T-helper 2 cell treated with Interferon-gamma antibody and Interleukin-4, amounts not matched to agents 5 μg/mL and 100 μg/mL, for 36 hours (primary cell): ENCODE data around the gene CAMK2N2.
"Not testable (repeated sequence)": the region's sequence is repeated elsewhere in the genome, so short reads cannot be mapped to it uniquely, and the experiment has no call there.

Source experiments
- DNase-seq: peaks from one replicate; pipeline ENCODE4 v3.0.0; 2021; ENCODE audit warnings: low spot score
- H3K27ac Mint-ChIP-seq: one replicate; pipeline ENCODE4 v1.8.0; 2021; ENCODE audit warnings: mild to moderate bottlenecking, mixed read lengths
- H3K27me3 Mint-ChIP-seq: one replicate; pipeline ENCODE4 v1.8.0; 2021; ENCODE audit warnings: low read depth, mixed read lengths
- H3K36me3 Mint-ChIP-seq: one replicate; pipeline ENCODE4 v1.8.0; 2021; ENCODE audit warnings: low read depth, mixed read lengths
- H3K4me1 Mint-ChIP-seq: one replicate; pipeline ENCODE4 v1.8.0; 2021; ENCODE audit warnings: low read depth, mixed read lengths
- H3K4me3 Mint-ChIP-seq: one replicate; pipeline ENCODE4 v1.8.0; 2022; ENCODE audit warnings: mild to moderate bottlenecking, moderate library complexity, mixed read lengths
- H3K9me3 Mint-ChIP-seq: one replicate; pipeline ENCODE4 v1.8.0; 2021; ENCODE audit warnings: mixed read lengths

Gene CAMK2N2

DNA sequence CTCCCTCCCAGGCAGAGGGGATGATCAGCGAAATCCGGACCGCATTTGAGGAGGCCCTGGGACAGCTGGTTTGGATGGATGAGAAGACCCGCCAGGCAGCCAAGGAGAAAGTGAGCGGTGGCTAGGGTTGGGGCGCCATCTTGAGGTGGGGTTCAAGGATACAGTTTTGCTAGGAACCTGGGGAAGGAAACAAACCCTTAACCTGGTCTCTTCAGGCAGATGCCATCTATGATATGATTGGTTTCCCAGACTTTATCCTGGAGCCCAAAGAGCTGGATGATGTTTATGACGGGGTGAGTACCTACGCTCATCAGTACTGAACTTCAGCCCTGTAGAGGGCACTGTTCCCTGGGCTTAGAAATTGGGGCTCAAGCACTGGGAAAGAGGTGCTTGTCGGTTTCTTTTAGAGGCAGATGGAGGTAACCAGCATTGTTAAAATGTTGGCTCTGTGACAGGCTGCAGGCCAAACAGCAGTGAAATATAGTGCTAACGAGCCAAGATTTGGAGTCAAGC lies 28.1 kb upstream of the CAMK2N2 start:
- Mint-ChIP-seq H3K27me3 (peaks cover 2% of the 10 kb centered on the region), H3K9me3 (no peaks in the 10 kb centered on the region), H3K36me3 (no peaks in the 10 kb centered on the region), H3K4me1 (peaks cover 4% of the 10 kb centered on the region), H3K27ac (peak overlapping the region; percentile 36), H3K4me3 (no peak overlapping the region)
- peak; percentile 44 for DNase-seq

DNA sequence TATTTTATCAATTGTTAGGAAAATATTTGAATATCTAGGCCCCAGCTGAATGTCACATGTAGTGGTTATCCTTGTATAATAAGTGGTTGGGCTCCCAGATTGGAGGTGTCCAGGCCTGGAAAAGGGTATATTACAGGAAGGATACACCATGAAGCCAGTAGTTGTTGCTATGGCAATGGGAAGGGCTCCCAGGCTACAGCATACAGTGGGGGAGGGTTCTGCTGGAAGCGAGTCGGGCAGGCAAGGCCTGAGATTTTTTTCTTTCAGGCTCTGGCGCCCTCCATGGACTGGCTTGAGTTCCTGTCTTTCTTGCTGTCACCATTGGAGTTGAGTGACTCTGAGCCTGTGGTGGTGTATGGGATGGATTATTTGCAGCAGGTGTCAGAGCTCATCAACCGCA lies 23.3 kb upstream of the CAMK2N2 start:
- H3K4me1 Mint-ChIP-seq: peaks cover 4% of the 10 kb centered on the region
- no peak overlapping the region for H3K27ac Mint-ChIP-seq
- H3K36me3 Mint-ChIP-seq: no peaks in the 10 kb centered on the region
- peak; percentile 8 for DNase-seq
- no peaks in the 10 kb centered on the region for H3K9me3 Mint-ChIP-seq
- no peak overlapping the region for H3K4me3 Mint-ChIP-seq
- peaks cover 5% of the 10 kb centered on the region for H3K27me3 Mint-ChIP-seq

DNA sequence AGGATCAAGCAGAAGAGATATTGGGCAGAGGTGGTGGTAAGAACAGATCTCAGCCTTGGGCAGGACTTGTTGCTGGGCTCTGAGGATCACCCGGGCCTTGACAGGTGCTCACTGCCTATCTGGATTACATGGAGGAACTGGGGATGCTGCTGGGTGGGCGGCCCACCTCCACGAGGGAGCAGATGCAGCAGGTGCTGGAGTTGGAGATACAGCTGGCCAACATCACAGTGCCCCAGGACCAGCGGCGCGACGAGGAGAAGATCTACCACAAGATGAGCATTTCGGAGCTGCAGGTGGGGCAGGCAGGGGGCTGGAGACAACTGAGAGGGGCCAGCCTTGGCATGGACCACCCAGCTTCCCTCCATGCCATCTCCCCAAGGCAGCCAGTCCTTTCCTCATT lies 22.3 kb upstream of the CAMK2N2 start:
- no peaks in the 10 kb centered on the region for H3K4me1 Mint-ChIP-seq
- peaks cover 10% of the 10 kb centered on the region for H3K27me3 Mint-ChIP-seq
- H3K27ac Mint-ChIP-seq: no peak overlapping the region
- H3K36me3 Mint-ChIP-seq: no peaks in the 10 kb centered on the region
- no peak overlapping the region for H3K4me3 Mint-ChIP-seq
- DNase-seq: no peak
- H3K9me3 Mint-ChIP-seq: no peaks in the 10 kb centered on the region

DNA sequence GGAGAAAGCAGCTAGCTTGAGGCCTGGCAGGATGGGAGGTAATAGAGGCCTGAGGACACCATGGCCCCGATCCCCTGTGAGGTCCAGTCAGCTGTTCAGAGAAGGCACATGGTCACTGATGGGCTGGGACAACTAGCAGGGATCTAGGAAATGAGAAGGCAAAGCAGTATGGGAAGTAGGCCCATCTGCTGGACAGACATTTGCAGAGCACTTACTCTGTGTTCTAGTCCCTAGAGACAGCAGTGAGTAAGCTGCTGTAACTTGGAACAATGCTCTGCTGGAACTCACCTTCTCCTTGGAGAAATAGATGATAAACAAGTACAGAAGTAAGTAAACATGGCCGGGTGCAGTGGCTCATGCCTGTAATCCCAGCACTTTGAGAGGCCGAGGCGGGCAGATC lies 21.6 kb upstream of the CAMK2N2 start:
- no peaks in the 10 kb centered on the region for H3K9me3 Mint-ChIP-seq
- H3K4me3 Mint-ChIP-seq: no peak overlapping the region
- H3K36me3 Mint-ChIP-seq: no peaks in the 10 kb centered on the region
- H3K27ac Mint-ChIP-seq: no peak overlapping the region
- H3K27me3 Mint-ChIP-seq: peaks cover 11% of the 10 kb centered on the region
- no peaks in the 10 kb centered on the region for H3K4me1 Mint-ChIP-seq
- DNase-seq: no peak

DNA sequence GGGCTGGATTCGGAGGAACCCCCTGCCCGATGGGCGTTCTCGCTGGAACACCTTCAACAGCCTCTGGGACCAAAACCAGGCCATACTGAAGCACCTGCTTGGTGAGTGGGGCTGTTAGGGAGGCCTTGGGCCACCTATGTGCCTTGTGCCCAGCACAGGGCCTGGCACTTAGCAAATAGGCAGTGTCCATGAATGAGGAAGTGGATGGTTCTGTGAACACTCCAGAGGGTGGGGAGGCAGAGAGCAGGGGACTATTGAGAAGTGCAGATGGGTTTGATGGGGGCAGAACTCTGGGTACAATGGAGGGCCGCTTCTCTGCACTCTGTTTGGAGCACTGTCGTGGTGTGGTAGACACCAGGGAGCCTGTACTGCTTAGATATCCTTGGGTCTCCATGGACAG lies 16.0 kb upstream of the CAMK2N2 start:
- Mint-ChIP-seq H3K9me3 (no peaks in the 10 kb centered on the region), H3K36me3 (no peaks in the 10 kb centered on the region), H3K4me3 (no peak overlapping the region), H3K4me1 (no peaks in the 10 kb centered on the region), H3K27ac (no peak overlapping the region), H3K27me3 (peaks cover 45% of the 10 kb centered on the region)
- DNase-seq: no peak

DNA sequence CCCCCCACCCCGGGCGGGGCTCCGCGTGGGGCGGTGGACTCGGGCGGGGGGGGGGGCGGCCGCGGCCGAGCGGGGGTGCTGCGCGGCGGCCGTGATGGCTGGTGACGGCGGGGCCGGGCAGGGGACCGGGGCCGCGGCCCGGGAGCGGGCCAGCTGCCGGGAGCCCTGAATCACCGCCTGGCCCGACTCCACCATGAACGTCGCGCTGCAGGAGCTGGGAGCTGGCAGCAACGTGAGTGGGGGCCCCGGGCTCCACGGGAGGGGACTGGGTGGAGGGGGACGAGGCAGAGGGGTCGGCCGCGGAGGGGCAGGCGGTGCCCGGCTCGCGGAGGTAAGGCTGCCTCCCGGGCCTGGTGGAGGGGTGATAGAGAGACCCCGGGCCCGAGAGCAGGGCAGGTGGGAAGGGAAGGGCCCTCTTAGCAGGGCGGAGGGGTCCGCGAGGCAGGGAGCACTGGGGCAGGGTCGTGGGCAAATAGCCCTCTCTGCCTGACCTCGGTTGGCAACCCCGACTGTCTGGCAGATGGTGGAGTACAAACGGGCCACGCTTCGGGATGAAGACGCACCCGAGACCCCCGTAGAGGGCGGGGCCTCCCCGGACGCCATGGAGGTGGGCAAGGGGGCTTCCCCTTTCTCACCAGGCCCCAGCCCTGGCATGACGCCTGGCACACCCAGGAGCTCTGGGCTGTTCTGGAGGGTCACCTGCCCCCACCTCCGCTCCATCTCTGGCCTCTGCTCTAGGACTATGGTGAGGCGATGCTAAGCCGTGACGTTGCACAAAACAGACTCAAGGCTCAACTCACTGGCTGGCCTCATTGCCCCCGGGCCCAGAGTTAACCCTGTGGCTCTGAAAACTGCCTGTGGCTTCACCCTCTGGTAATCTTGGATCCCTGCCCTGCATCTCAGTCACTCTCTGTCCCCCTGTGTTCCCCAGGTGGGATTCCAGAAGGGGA lies 14.9 kb upstream of the CAMK2N2 start, which contains the start of gene ECE2:
Gene ECE2 (plus strand): TSS at position 62 of the 950 bp plus-strand sequence. CDS start 132 bp downstream, at position 194.
- no peaks in the 10 kb centered on the region for H3K36me3 Mint-ChIP-seq
- H3K27me3 Mint-ChIP-seq: peaks cover 52% of the 10 kb centered on the region
- no peaks in the 10 kb centered on the region for H3K4me1 Mint-ChIP-seq
- no peak within 1 kb of the TSS for H3K27ac Mint-ChIP-seq
- H3K9me3 Mint-ChIP-seq: no peaks in the 10 kb centered on the region
- DNase-seq: no peak
- H3K4me3 Mint-ChIP-seq: no peak within 1 kb of the TSS

DNA sequence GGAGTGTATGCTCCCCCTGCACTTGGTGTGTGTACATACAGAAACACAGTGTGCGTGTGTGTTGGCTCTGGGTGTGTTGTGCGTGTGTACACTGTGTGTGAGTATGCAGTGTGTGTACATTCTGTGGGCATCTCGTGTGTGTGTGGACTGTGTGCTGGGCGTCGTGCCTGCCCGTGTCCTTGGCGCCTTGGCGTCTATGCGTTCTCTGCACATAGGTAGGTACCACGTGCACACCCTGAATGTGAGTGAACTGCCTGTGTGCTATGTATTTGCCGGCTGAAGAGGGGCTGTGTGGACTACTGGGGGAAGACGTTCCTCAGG lies 14.0 kb upstream of the CAMK2N2 start:
- Mint-ChIP-seq H3K36me3 (no peaks in the 10 kb centered on the region), H3K4me3 (no peak overlapping the region), H3K4me1 (no peaks in the 10 kb centered on the region), H3K9me3 (no peaks in the 10 kb centered on the region), H3K27me3 (peaks cover 51% of the 10 kb centered on the region), H3K27ac (no peak overlapping the region)
- no peak for DNase-seq

DNA sequence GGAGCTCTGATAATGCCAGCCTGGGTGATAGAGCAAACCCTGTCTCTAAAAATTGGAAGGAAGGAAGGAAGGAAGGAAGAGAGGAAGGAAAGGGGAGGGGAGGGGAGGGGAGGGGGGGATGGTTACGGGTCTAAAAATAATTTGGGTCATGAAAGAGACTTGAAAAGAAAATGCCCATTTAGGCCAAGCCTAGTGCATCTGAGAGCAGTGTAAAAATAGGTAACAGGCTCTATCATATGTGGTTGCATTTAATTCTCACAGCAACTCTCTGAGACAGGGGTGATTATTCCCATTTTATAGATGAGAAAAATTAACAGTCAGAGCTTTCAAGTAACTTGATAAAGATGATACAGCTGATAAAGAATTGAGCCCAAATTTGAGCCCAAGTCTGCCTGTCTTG lies 10.9 kb upstream of the CAMK2N2 start:
- Mint-ChIP-seq H3K27ac (no peak overlapping the region), H3K4me1 (no peaks in the 10 kb centered on the region), H3K36me3 (no peaks in the 10 kb centered on the region), H3K27me3 (peaks cover 44% of the 10 kb centered on the region), H3K4me3 (no peak overlapping the region), H3K9me3 (no peaks in the 10 kb centered on the region)
- no peak for DNase-seq

DNA sequence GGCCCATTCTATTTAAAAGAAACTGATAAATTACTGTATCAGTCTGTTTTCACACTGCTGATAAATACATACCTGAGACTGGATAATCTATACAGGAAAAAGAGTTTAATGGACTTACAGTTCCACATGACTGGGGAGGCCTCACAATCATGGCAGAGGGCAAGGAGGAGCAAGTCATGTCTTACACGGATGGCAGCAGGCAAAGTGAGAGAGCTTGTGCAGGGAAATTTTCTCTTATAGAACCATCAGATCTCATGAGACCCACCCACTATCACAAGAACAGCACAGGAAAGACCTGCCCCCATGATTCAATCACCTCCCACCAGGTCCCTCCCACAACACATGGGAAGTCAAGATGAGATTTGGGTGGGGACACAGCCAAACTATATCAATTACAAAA lies 5.9 kb upstream of the CAMK2N2 start:
- not testable (repeated sequence) for H3K4me3 Mint-ChIP-seq, H3K27ac Mint-ChIP-seq, H3K36me3 Mint-ChIP-seq, DNase-seq, H3K9me3 Mint-ChIP-seq, H3K4me1 Mint-ChIP-seq
- H3K27me3 Mint-ChIP-seq: peaks cover 35% of the 10 kb centered on the region

DNA sequence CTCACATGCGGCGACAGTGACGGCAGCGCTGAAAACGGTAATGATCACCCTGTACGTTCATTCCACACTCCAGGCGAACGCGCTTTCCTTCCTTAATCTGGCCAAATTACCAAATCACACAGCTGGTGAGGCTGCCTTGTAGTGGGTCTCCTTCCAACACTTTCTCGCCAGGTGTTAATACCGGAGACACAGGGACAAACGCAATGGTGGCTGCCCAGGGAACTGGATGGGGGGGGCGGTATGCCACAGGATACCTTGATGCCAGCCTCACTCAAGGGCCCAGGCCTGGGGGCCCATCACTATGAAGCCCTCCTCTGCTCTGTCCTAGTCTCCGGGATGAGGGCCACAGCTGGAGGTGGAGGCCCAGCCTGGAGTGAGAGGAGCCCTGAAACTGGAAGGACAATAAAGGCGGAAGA lies 1.4 kb upstream of the CAMK2N2 start:
- Mint-ChIP-seq H3K36me3 (peaks cover 11% of the 10 kb centered on the region), H3K4me1 (peaks cover 14% of the 10 kb centered on the region), H3K27me3 (peaks cover 50% of the 10 kb centered on the region), H3K9me3 (no peaks in the 10 kb centered on the region), H3K27ac (no peak overlapping the region), H3K4me3 (peak overlapping the region; percentile 66)
- DNase-seq: no peak

DNA sequence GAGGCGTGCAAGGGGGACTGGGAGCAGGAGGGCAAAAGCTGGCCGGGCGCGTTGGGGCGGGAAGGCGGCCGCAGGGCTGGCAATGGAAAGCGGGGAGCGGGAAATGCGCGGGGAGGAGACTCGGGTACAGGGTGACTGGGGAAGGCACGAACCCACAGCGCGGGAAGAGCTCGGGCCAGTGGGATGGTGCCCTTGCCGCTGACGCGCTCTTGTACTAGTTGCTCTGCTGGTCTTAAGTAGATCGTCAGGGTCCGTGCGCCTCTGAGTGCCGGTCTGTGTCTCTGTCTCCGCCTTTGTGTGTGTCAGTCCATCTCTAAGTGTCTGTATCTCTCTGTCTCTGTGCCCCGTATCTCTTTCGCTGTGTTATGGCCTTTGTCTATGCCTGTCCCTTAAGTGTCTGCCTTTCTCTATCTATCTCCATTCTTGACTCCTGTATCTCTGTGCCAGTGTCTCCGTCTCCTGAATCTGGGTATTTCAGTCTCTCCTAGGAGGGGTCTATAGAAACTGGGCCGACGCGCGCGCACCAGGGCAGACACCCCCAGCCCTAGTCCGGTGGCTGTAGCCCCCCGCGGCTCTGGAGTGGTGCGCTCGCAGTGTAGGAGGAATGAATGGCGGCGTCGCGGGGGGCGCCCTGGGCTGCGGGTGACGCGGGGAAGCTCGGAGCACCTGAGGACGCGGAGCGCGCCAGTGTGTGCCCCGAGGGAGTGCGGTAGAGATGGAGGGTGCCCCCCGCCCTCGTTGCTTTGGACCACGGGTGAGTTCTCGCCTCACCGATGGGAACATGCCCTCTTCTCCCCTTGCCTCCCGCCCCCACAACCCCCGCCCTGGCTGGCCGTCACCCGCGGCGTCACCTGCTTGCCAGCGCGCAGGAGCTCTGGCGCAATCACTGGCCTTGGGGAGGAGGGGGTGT lies 756 bp upstream of the CAMK2N2 start:
- Mint-ChIP-seq H3K27me3 (peaks cover 46% of the 10 kb centered on the region), H3K9me3 (no peaks in the 10 kb centered on the region), H3K36me3 (peaks cover 11% of the 10 kb centered on the region), H3K27ac (peak overlapping the region; percentile 17), H3K4me1 (peaks cover 14% of the 10 kb centered on the region), H3K4me3 (peak overlapping the region; percentile 87)
- no peak for DNase-seq

DNA sequence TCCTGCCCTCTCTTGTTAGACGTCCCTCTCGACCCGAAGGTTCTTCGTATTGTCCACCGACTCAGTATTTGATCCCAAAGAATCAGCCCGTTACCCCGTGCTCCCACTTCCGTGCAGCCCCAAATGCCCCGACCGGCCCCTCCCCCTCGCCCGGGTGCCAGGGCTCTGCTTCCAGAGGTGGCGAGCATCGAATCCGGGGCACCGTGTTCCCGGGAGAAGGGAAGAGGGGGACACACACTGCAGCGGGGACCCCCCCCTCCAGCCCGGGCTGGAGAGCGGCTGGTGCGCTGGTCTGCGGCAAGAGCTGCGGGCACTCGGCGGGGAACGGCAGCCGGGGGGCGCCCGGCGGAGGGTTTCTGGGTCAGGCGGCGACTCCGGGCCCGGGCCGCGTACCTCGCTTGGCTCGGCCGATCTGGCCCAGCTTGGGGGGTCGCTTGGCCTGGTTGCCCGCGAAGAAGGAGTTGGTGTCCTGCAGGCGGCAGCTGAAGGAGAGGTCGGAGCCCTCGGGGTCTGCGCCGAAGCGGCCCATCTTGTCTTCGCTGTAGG lies 556 bp downstream of the CAMK2N2 start:
- H3K36me3 Mint-ChIP-seq: peaks cover 11% of the 10 kb centered on the region
- H3K27me3 Mint-ChIP-seq: peaks cover 45% of the 10 kb centered on the region
- DNase-seq: no peak
- H3K4me1 Mint-ChIP-seq: peaks cover 14% of the 10 kb centered on the region
- H3K27ac Mint-ChIP-seq: peak overlapping the region; percentile 57
- H3K9me3 Mint-ChIP-seq: no peaks in the 10 kb centered on the region
- H3K4me3 Mint-ChIP-seq: peak overlapping the region; percentile 80

DNA sequence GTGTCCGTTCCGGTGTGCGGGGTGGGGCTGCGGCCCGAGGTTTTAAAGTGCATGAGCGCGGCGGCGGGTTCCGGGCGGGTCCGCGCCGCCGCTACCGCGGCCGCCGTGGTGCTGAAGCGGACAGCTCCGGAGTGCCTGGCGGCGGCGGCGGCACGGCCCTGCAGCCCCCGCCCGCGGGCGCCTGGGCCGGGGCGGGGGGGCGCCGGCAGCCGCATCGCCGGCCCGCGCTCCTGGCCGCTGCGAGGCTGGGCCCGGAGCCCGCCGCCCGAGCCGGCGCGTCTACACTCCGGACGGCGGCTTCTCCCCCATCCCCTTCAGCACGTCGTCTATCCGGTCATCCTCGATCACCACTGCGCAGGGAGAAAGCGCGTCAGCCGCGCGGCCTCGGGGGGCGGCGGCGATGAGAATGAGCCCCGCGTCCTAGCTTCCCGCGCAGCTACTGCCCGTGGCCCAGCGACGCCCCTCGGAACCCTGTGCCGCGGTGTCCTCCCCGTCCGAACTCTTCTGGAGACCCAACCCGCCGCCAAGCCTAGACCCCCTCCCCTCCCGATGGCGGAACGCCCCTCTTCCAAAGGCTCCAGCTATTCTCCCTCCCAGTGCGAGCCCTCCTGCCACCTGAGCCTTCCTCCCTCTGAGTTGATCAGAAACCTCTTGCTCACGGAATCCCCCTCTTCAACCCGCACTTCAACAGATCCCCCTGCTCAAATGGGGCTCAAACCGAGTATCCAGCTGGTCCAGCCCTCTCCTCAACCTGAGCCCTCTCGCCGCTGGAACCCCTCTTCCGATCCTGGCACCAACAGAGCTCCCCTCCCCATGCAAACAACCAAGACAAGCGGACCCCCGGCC lies 1.3 kb downstream of the CAMK2N2 start:
- DNase-seq: peak; percentile 38
- Mint-ChIP-seq H3K36me3 (peaks cover 11% of the 10 kb centered on the region), H3K27ac (peak overlapping the region; percentile 57), H3K9me3 (no peaks in the 10 kb centered on the region), H3K27me3 (peaks cover 42% of the 10 kb centered on the region), H3K4me1 (peaks cover 17% of the 10 kb centered on the region), H3K4me3 (peak overlapping the region; percentile 80)
